ENCODE results near the gene MOCOS.

DNA sequence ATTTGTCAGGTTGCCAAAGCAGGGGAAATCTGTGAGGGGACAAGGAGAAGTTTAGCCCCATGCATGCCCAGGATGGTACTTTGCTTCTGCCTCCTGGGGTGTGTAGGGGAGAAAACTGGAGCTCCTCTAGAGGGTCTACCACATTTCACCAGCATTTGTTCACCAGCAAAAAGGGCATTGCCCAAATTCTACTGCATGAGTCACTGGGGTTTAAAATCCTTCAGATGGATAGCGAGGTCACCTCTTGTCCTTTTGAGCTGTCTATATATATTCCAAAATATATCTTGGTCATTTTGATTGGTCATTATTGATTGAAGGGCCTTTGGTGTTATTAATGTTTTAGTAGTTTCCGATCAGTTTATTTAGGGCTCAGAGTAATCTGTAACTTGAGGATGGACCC is 128.9 kb downstream of the MOCOS start:
- TF ChIP-seq, protein P1, sequence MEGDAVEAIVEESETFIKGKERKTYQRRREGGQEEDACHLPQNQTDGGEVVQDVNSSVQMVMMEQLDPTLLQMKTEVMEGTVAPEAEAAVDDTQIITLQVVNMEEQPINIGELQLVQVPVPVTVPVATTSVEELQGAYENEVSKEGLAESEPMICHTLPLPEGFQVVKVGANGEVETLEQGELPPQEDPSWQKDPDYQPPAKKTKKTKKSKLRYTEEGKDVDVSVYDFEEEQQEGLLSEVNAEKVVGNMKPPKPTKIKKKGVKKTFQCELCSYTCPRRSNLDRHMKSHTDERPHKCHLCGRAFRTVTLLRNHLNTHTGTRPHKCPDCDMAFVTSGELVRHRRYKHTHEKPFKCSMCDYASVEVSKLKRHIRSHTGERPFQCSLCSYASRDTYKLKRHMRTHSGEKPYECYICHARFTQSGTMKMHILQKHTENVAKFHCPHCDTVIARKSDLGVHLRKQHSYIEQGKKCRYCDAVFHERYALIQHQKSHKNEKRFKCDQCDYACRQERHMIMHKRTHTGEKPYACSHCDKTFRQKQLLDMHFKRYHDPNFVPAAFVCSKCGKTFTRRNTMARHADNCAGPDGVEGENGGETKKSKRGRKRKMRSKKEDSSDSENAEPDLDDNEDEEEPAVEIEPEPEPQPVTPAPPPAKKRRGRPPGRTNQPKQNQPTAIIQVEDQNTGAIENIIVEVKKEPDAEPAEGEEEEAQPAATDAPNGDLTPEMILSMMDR (optimal IDR thresholded peaks at IDR 0.05 in 1 of 3, IDR thresholded peaks at IDR 0.05 in 1 of 3, conservative IDR thresholded peaks at IDR 0.05 in 1 of 3; ENCODE audit: extremely low read depth in 1 of 3, insufficient read depth in 2 of 3, low read length in 3 of 3), result no peak
- no peak for TF ChIP-seq EZH2 (IDR thresholded peaks at IDR 0.05; ENCODE audit: low read length)

Data from keratinocyte (primary cell).